HCT116 (cell line): ENCODE data around the gene POP4. TPM values are rescaled to one million over a fixed set of nuclear protein-coding genes. Genes with fewer than 3 reads are reported as not detected.

Experiments
- ATAC-seq: fragments of 200-7000 bp; cut with Tn5 transposase; 2 replicates; pipeline ENCODE4 v1.9.1; 2020; ENCODE audit warnings: mild to moderate bottlenecking, moderate library complexity
- BruUV-seq: library from RNA; stranded (reverse); fragments of 400-500 nt; replicated peaks from 2 replicates; lab custom pipeline; 2021; lab: Mats Ljungman, UMichigan
- CTCF ChIA-PET: fragments of 300-600 bp; sonication (Branson Sonifier 250); formaldehyde crosslinking; loops from one replicate; lab custom pipeline; 2021; ENCODE audit warnings: antibody characterized with exemption; lab: Charles Lee
- POLR2A ChIA-PET: fragments of 300-600, 350-600 bp; sonication (Branson Sonifier 250); formaldehyde crosslinking; loops from one replicate; lab custom pipeline; 2021; ENCODE audit warnings: antibody characterized with exemption; lab: Charles Lee
- RAD21 ChIA-PET, 2 experiments: fragments of 300-600 bp; sonication (Branson Sonifier 250); formaldehyde crosslinking; loops; one replicate each; lab custom pipeline; 2023; ENCODE audit warnings: low total read pairs in 2 of 2; ENCODE audit not compliant: uncharacterized antibody in 2 of 2, unreplicated experiment in 2 of 2, low non-redundant PET in 1 of 2; lab: Charles Lee
- DNase-seq: peaks from one replicate; pipeline ENCODE4 v3.0.0-alpha.2; 2010; ENCODE audit warnings: low read depth, low spot score
- H2AFZ ChIP-seq: fragments of 200-600 bp; shearing (Covaris generic), sonication (generic); 2 replicates; pipeline ENCODE4 v1.6.1; 2017; ENCODE audit warnings: low read depth, mixed run types, mixed read lengths, antibody characterized with exemption, low read length; ENCODE audit not compliant: poor library complexity, severe bottlenecking
- H3K27ac ChIP-seq: 2 replicates; pipeline ENCODE4 v1.5.1; 2012; ENCODE audit warnings: low read depth, low read length
- H3K27me3 ChIP-seq: fragments of 200-600 bp; sonication (generic); 2 replicates; pipeline ENCODE4 v1.6.1; 2016; ENCODE audit warnings: mixed run types, low read length, mixed read lengths; ENCODE audit not compliant: insufficient read depth
- H3K36me3 ChIP-seq, 2 experiments: fragments of 200-500 bp in 1 of 2; fragments of 200-600 bp in 1 of 2; sonication (Bioruptor generic) in 1 of 2; sonication (generic) in 1 of 2; 2 replicates each; pipeline versions ENCODE4 v1.5.1 to v1.6.1; 2014 to 2016; ENCODE audit warnings: low read length in 2 of 2, inconsistent platforms in 1 of 2, mixed read lengths in 1 of 2, mixed run types in 1 of 2; ENCODE audit not compliant: insufficient read depth in 2 of 2, control insufficient read depth in 1 of 2
- H3K4me1 ChIP-seq, 2 experiments: fragments of 200-600 bp in 1 of 2; sonication (generic) in 1 of 2; 2 replicates each; pipeline versions ENCODE4 v1.5.1 to v1.6.1; 2012 to 2017; ENCODE audit warnings: low read length in 2 of 2, inconsistent platforms in 1 of 2, mild to moderate bottlenecking in 1 of 2, mixed read lengths in 1 of 2, mixed run types in 1 of 2, moderate library complexity in 1 of 2; ENCODE audit not compliant: insufficient read depth in 2 of 2, control insufficient read depth in 1 of 2
- H3K4me2 ChIP-seq: fragments of 200-600 bp; sonication (generic); 2 replicates; pipeline ENCODE4 v1.6.1; 2017; ENCODE audit warnings: mixed run types, low read length, mixed read lengths
- H3K4me3 ChIP-seq, 2 experiments: fragments of 200-600 bp in 1 of 2; sonication (generic) in 1 of 2; replicated peaks in 1 of 2; 2 replicates each; pipeline ENCODE4 v1.5.1; 2011 to 2016; ENCODE audit warnings: low read length in 2 of 2, control low read depth in 1 of 2, low read depth in 1 of 2, mild to moderate bottlenecking in 1 of 2, mixed read lengths in 1 of 2, mixed run types in 1 of 2
- H3K79me2 ChIP-seq: fragments of 200-600 bp; sonication (generic); 2 replicates; pipeline ENCODE4 v1.6.1; 2017; ENCODE audit warnings: mild to moderate bottlenecking, mixed run types, low read length, moderate library complexity, mixed read lengths; ENCODE audit not compliant: insufficient read depth
- H3K9ac ChIP-seq: fragments of 200-600 bp; sonication (generic); 2 replicates; pipeline ENCODE4 v1.6.1; 2016; ENCODE audit warnings: low read length, mixed read lengths
- H3K9me2 ChIP-seq: fragments of 200-600 bp; sonication (generic), shearing (Covaris generic); 2 replicates; pipeline ENCODE4 v1.6.1; 2017; ENCODE audit warnings: mixed run types, mild to moderate bottlenecking, moderate library complexity; ENCODE audit not compliant: insufficient read depth
- H3K9me3 ChIP-seq, 2 experiments: fragments of 200-500 bp in 1 of 2; fragments of 200-600 bp in 1 of 2; sonication (Bioruptor generic) in 1 of 2; sonication (generic) in 1 of 2; 2 replicates each; pipeline ENCODE4 v1.6.1; 2014 to 2017; ENCODE audit warnings: low read length in 2 of 2, mixed read lengths in 2 of 2, inconsistent platforms in 1 of 2, low read depth in 1 of 2, mild to moderate bottlenecking in 1 of 2, mixed run types in 1 of 2, moderate library complexity in 1 of 2; ENCODE audit not compliant: control insufficient read depth in 1 of 2, insufficient read depth in 1 of 2
- H4K20me1 ChIP-seq: fragments of 200-600 bp; sonication (generic), shearing (Covaris generic); 2 replicates; pipeline ENCODE4 v1.6.1; 2017; ENCODE audit warnings: mixed run types, mild to moderate bottlenecking, moderate library complexity; ENCODE audit not compliant: insufficient read depth
- CEBPB ChIP-seq: IDR thresholded peaks from 2 replicates; pipeline ENCODE4 v1.6.1; 2012; ENCODE audit warnings: low read depth
- EZH2phosphoT487 ChIP-seq: fragments of 200-600 bp; IDR thresholded peaks from 2 replicates; pipeline ENCODE4 v1.6.1; 2018; ENCODE audit warnings: antibody characterized with exemption, borderline replicate concordance
- JUND ChIP-seq: IDR thresholded peaks from 2 replicates; pipeline ENCODE4 v1.6.1; 2012
- TCF7L2 ChIP-seq: IDR thresholded peaks from 2 replicates; pipeline ENCODE4 v1.7.0; 2011; ENCODE audit warnings: borderline replicate concordance, inconsistent platforms; ENCODE audit not compliant: insufficient read depth, insufficient read length; ENCODE audit errors: extremely low read depth
- intact Hi-C: fragments of 100-400 bp; cut with micrococcal nuclease; formaldehyde crosslinking; loops from 2 replicates; pipeline ENCODE4 v1.10.0; 2022
- total RNA-seq: library from RNA; stranded (reverse); gene quantifications from one replicate; pipeline ENCODE4 v1.2.1, GENCODE V29; 2021; ENCODE audit not compliant: unreplicated experiment
- TF ChIP-seq, protein P1 (sequence below): IDR thresholded peaks from 2 replicates; pipeline ENCODE4 v1.6.1; 2011; ENCODE audit warnings: mild to moderate bottlenecking, low read length, moderate library complexity; ENCODE audit not compliant: insufficient replicate concordance; ENCODE audit errors: extremely low read depth

The POP4 gene
- total RNA-seq, 1 experiment from 2014 or later: 61.2 TPM

DNA sequence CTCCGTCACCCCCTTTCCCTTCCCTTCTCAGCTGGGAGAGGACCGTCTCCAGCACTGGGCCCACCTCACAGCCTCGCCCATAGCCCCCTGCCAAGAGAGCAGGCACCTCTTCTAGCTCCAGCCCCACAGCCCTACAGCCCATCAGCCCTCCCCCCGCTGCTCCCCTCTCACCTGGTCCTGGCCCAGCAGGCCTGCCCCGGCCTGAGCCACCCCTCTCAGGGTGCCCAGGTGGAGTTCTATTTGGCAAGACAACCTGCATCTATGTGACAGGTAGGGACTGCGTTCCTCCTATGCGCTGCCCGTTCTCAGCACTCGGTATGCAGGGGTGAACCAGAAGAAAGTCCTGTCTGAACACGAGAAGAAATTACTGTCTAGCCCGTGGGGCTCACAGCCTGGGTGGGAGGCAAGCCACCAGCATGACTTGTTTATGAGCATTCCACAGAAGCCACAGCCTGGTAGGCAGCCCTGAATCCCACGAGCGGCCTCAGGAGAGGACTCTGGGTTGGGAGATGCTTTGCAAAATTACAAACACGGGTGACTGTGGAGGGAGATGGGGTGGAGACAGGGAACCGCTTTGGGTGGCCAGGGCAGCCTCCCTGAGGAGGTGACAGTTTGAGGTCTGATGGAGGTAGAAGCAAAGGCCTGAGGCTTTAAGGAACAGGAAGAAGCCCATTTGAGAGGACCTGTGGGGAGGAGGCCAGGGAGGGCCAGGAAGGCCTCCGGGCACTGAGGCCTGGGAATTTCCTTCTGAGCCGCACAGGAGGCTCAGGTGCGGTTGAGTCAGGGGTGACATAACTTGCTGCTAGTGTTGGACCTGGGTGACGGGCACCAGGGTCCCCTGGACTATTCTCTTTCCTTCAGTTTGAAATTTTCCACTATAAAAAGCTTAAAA, 58.0 kb downstream of the POP4 start:
- CTCF ChIA-PET: interaction anchor here (1.3 to 2.5 kb wide), 2 partner anchors 52 to 54 kb away, joined by 9 to 10 read pairs; no protein-coding TSS in a partner anchor
- RAD21 ChIA-PET: interaction anchor here in 1 of 2 experiments (1.8 kb wide), 1 partner anchor 58 kb away, joined by 4 read pairs; the partner anchor contains the start of gene POP4
- no peaks in the 10 kb centered on the region for H3K27me3 ChIP-seq

More for the DNA sequence above, 58.0 kb downstream of the POP4 start:
- H3K79me2 ChIP-seq: peaks cover under 1% of the 10 kb centered on the region; the same call in 1 of the 2 replicates
- intact Hi-C loops: no loop called here
- H3K9me3 ChIP-seq: no peaks in the 10 kb centered on the region
- ATAC-seq (no peak), DNase-seq (no peak)
- no peaks in the 10 kb centered on the region for H4K20me1 ChIP-seq
- H2AFZ ChIP-seq: no peak overlapping the region
- POLR2A ChIA-PET: interaction anchor here (1.3 kb wide), 1 partner anchor 19 kb away, joined by 3 read pairs; no protein-coding TSS in a partner anchor
- no peaks in the 10 kb centered on the region for H3K9me2 ChIP-seq
- no TSS peak for BruUV-seq
- H3K4me1 ChIP-seq: peaks cover 35 to 53% of the 10 kb centered on the region in 2 experiments
- TF ChIP-seq CEBPB (no peak), JUND (no peak), EZH2phosphoT487 (no peak), TCF7L2 (no peak)
- TF ChIP-seq, protein P1, sequence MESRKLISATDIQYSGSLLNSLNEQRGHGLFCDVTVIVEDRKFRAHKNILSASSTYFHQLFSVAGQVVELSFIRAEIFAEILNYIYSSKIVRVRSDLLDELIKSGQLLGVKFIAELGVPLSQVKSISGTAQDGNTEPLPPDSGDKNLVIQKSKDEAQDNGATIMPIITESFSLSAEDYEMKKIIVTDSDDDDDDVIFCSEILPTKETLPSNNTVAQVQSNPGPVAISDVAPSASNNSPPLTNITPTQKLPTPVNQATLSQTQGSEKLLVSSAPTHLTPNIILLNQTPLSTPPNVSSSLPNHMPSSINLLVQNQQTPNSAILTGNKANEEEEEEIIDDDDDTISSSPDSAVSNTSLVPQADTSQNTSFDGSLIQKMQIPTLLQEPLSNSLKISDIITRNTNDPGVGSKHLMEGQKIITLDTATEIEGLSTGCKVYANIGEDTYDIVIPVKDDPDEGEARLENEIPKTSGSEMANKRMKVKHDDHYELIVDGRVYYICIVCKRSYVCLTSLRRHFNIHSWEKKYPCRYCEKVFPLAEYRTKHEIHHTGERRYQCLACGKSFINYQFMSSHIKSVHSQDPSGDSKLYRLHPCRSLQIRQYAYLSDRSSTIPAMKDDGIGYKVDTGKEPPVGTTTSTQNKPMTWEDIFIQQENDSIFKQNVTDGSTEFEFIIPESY: no peak
- H3K4me3 ChIP-seq: peak overlapping the region; percentile 48 to 94
- no peak overlapping the region for H3K27ac ChIP-seq
- H3K36me3 ChIP-seq: no peaks in the 10 kb centered on the region
- peak overlapping the region; percentile 83; the same call in 1 of the 2 replicates for H3K9ac ChIP-seq
- H3K4me2 ChIP-seq: peak overlapping the region; percentile 91
